Dermis blood vessel endothelial cell (primary cell): ENCODE measurements around the gene NFYA. TPM values are rescaled to one million over a fixed set of nuclear protein-coding genes. Genes with fewer than 3 reads are reported as not detected.
A peak's percentile ranks its signal among the peaks of the same experiment; 100 is the strongest.
"Not testable (repeated sequence)": the region's sequence is repeated elsewhere in the genome, so short reads cannot be mapped to it uniquely, and the experiment has no call there.

ENCODE experiments used
- DNase-seq: peaks from one replicate; pipeline ENCODE4 v3.0.0; 2010
- total RNA-seq: library from RNA; depleted of rRNA; stranded (reverse); fragments of >200 nt; gene quantifications from 2 replicates; pipeline ENCODE4 v1.2.3, GENCODE V29; 2014

Gene NFYA
- total RNA-seq, 1 donor from 2014 or later, result 16.2 TPM

DNA sequence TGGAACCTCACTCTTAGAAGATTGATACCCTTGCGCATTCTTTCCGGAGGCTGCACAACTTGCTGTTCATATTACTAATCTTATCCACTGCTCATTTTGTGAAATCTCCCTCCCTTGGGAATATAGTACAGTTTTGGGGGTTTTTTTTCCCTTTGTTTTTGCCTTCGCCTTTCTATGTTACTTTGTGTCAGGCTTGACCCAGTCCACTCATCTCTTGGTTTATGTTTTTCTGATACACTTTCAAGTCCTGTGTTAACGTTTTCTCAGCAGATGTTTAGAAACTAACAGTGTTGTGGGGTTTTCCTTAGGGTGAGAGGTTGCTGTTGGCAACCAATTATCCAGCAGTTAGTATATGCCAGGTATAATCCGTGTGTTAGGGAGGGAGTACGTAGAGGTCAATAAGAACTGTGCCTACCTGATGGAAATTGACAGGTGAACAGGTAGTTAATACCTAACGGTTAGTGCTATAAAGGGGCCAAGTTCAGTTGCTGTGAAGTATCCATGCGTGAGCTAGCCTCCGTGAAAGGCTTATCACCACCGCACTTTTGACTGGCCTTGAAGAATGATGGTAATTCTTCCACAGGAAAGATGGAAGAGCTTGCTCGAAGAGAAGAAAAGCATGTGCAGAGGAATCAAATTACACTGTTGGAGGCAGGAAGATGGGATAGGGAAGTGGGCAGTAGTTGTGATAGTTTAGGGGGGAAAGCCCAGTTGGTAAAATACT is 1.4 kb downstream of the NFYA start:
- peak; percentile 33 for DNase-seq

GRCh38 chr6:41074692-41075436 is 2.1 kb downstream of the NFYA start:
- DNase-seq, result peak; percentile 26

DNA sequence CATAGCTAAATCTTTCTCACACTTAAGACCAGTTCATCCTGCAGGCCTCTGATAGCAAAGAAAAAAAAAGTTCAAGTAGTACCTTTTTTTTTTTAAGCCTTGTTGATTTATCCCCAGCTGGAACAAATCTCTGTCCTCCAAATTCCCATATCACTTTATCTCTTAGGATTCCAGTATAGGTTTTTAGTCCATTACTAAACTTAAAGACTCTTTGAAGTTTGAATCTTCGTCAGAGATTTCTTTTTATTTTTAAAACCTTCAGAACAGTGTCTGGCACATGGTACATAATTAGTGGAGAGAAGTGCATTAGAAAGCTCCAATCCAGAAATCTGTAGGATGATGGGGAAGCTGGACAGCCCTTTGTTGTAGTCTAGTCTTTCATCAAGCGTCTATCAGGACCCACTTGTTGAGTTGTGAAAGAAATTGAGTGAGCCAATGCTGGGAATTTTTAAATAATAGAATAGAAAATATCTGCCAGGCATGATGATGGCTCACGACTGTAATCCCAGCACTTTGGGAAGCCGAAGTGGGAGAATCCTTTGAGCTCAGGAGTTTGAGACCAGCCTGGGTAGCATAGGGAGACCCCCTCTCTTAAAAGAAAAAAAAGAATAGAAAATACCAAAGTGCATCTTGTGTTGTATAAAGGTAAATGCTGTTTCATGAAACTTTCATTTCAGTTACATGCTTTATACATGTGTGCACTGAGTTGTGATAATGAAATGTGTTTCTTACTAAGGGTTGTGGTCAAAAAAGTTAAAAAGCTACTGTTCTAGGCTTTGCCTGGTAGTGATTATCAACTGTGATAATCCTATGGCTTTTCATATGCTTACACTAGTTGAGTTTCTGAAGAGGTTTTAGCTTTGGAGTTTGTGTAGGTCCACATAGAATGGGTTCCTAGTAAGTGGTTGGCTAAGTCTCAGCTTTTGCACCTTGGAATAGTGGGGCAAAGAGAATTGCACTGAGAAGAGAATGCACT is 3.2 kb downstream of the NFYA start:
- no peak for DNase-seq

DNA sequence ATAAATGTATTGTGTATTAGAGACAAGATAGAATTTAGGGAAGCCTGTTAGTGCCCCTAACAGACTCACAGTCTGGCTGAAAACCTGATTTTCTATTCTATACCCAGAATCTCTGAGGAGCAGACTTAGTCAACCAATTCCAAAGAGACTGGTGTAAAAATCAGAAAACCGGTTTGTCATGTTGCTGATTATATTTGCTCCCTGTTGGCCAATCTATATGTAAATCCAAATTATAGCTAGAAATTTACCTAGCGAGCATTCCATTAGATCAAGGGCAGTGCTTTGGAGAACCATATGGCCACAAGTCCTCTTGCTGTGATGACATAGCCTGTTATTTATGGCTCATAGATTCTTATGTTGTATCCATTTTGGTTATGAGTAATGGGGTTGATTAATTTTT is 4.8 kb downstream of the NFYA start:
- no peak for DNase-seq

DNA sequence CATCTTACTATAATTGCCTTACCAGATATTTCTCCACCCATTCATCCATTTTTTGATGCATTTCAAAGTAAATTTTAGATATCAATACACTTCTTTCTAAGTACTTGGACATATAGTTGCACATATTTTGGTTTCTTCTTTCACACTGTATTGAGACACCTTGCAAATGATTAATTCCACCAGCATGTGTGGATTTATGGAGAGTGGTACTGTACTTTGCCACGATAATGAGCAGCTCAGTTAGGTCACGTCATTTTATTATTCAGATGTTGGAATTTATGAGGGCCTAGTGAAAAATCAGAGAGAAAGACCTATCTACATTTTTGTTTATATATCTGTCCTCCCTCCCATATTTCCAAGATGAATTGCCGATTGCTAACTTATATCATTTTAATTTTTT is 5.3 kb downstream of the NFYA start:
- DNase-seq, result no peak

- DNase-seq, result no peak
Observed at GRCh38 chr6:41079080-41079479, 6.3 kb downstream of the NFYA start.

DNA sequence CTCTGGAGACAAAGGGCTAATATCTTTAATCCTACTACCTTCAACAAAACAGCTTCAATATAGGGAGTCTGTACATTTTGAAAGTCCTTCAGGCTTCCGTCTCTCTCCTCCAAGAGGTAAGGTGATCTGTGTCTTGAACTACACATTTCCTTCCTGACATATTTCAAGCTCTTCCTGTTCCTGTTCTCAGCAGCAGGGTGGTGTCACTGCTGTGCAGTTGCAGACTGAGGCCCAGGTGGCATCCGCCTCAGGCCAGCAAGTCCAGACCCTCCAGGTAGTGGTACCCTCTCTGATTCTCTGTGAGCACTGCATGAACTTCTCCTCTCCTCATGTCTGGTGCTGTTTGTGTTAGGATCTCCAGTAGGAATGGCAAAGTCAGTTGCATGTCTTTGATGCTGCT is 7.8 kb downstream of the NFYA start:
- peak; percentile 21 for DNase-seq

DNA sequence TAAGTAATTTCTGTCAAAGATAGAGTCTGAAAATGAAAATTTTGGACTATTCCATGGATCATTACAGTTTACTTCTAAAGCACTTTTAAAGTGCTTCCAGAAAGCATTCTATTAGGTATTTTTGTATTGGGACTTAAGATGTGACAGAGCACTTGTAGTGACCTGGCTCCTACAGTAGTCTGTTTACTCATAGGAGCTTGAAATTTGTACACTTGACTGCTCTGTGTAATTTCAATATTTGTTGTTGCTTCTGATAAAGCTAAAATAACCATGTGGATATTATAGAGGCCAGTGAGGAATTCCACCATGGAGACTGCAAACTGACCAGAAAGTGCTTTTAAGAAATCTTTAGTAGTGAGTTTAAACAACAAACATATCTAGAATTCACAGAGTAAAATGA is 10.3 kb downstream of the NFYA start:
- no peak for DNase-seq

GRCh38 chr6:41085182-41085581 is 12.4 kb downstream of the NFYA start:
- DNase-seq, result no peak

DNA sequence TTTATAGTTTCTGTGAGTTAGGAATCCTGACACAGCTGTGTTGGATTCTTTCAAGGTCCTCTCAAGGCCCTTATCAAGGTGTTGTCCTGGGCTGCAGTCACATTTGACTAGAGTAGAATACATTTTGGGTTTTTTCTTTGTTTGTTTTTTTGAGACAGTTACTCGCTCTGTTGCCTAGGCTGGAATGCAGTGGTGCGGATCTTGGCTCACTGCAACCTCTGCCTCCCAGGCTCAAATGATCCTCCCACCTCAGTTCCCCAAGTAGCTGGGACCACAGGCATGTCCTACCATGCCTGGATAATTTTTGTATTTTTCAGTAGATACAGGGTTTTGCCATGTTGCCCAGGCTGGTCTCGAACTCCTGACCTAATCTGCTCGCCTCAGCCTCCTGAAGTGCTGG is 15.7 kb downstream of the NFYA start:
- DNase-seq, result no peak

DNA sequence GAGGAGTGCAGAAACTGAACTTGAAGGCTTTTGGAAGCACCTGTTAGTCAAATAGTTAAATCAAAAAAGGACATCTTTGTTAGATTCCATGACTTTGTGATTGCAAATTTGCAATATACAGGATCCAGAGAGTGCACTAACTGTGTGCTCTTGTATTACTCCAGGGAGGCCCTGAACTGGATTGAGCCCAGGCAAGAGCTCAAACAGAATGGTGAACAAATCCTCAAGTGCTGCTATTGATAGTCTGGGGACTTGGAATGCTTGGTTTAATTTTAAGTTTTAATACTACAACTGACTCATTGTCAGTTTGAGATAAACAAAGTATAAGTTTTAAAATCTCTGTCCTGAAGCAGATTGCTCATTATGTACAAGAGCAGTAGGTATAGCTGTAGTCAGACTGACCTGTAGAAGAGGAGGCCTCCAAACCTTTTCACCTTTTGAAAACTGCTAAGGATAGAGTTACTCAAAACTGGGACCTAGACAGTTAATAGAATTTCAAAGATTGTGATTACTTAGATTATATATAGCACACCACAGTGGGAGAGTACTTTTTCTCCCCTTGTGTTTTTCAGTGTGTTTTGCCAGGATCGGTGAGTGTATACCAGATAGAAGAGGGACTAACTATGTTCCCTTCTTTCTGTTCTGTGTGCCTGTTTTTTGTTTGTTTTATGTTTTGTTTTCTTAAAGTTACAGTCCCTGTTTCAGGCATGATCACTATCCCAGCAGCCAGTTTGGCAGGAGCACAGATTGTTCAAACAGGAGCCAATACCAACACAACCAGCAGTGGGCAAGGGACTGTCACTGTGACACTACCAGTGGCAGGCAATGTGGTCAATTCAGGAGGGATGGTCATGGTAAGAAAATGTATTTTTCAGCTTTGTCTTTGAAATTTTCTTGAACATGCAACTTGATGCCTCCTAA is 18.3 kb downstream of the NFYA start:
- DNase-seq, result no peak

GRCh38 chr6:41092421-41093140 is 19.8 kb downstream of the NFYA start:
- DNase-seq, result peak; percentile 61

DNA sequence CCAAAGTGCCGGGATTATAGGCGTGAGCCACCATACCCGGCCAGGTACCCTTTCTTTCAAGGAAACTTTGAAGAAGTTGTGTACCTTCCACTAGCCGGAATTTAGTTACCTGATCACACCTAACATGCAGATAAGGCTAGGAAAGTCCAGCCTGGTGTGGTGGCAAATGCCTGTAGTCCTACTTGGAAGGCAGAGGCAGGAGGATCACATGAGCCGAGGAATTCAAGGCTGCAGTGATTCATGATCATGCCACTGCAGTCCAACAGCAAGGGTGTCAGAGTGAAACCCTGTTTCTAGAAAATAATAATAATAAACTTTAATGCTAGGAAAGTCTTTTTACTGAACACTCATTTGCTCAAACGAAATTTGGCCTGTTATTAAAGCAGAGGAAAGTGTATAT is 21.0 kb downstream of the NFYA start:
- no peak for DNase-seq

DNA sequence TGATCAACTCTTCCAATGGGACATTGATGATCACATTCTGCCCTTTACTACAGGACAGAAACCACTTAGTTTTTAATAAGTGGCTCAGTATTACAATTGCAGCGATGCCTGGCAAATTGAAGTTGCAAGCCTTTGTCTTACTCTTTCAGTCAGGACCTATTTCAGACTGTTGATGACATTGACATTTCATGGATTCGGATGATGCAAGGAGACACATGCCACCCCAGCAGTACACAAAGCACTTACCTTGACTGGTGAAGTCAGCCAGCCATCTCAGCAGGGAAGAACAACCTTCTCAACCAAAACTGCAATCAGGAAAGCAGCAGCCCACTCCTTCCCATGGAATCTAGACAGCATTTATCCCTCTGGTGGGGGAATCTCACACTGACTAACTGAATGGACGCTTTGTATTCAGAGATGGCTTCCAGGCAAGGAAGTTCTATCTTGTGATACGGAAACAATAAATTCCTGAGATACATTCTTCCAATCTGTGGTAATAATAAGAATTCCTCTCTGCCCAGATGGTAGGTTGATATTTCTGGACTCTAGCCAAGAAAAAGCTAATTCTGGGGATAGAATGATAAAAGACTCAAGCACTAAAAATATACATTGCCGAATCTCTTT is 24.8 kb downstream of the NFYA start:
- DNase-seq, result peak; percentile 85

- peak; percentile 67 for DNase-seq
Observed at GRCh38 chr6:41098366-41098765, 25.6 kb downstream of the NFYA start.

DNA sequence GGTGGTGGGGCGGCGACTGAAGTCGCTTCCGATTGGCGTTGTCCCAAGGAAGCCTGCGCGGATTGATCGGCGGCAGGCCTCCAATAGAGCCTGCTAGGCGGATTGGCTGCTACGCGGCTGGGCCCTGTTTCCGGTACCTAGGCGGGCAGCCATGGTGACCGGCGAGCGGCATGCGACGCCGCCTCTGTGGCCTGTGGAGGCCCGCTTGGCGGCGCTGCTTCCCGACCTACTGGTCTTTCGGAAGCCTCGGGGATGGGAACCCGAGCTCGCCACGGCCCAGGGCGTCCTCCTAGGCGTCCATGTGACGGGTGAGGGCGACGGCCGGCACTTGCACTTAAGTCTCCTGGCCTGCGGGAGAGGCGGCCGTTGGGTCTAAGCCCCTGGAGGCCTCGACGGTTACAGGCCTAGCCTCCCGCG is 28.1 kb downstream of the NFYA start:
- DNase-seq, result no peak

DNA sequence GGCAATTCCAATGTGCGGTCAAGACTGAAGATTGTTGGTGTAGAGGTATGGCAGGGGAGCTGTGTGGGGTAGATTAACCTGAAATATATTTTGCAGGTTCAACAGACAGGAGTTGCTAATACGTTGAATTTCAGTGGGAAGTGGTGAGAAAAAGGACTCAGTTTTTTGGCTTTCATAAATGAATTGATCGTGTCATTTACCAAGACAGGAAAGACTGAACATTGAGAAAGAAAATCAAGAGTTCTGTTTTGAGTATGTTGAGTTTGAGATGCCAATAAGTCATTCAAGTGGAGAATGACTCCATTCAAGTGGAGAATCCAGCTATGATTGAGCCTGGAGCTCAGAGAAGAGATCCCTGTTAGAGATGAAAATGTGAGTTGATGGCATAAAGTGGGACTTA is 31.1 kb downstream of the NFYA start:
- DNase-seq, result no peak

GRCh38 chr6:41111017-41111416 is 38.2 kb downstream of the NFYA start:
- no peak for DNase-seq

- not testable (repeated sequence) for DNase-seq
Observed at GRCh38 chr6:41115027-41115426, 42.3 kb downstream of the NFYA start.

DNA sequence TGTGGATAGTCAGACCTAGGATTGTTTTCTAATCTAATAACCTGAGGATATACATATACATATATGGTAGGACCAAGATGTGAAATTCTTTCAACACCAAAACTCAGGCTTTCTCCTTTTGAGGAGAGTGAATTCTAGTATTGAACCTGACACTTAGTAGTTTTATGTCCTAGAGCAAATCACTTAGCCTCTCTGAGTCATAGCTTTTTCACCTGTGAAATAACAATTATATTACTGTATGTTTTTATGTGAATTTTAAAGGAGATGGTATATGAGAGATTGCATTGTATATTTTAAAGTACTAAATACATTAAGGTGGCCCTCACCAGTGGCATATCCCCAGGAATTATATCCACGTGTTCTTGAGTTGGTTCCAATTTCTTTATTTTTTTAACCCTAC is 46.7 kb downstream of the NFYA start:
- no peak for DNase-seq

GRCh38 chr6:41120058-41120457 is 47.3 kb downstream of the NFYA start:
- no peak for DNase-seq
